Measurements from ENCODE around the gene COA1. TPM values are rescaled to one million over a fixed set of nuclear protein-coding genes. Genes with fewer than 3 reads are reported as not detected.
"Not testable (repeated sequence)": the region's sequence is repeated elsewhere in the genome, so short reads cannot be mapped to it uniquely, and the experiment has no call there.

The COA1 gene, protein sequence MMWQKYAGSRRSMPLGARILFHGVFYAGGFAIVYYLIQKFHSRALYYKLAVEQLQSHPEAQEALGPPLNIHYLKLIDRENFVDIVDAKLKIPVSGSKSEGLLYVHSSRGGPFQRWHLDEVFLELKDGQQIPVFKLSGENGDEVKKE
- total RNA-seq, result 10 to 100 TPM; 41.5 to 43.8 TPM
- 10 to 100 TPM; 71.4 to 89.2 (median 79.7) TPM for polyA plus RNA-seq (ENCODE audit: insufficient read length in 6 of 6)
- long read RNA-seq, donor 1, transcript COA1-210 (7 exons, 1,520 nt), result minor isoform, 5 of 69 reads
- long read RNA-seq, donor 1, transcript COA1-201 (6 exons, 927 nt), result major isoform, 30 of 69 reads
- long read RNA-seq, donor 1, partial matches to known transcripts, result 23 of 69 reads
- long read RNA-seq, donor 1, other reads (novel, unspliced or antisense), result 0 of 69 reads
- long read RNA-seq, donor 2, transcript COA1-201 (6 exons, 927 nt), result major isoform, 14 of 69 reads
- long read RNA-seq, donor 2, partial matches to known transcripts, result 48 of 69 reads
- long read RNA-seq, donor 2, other reads (novel, unspliced or antisense), result 0 of 69 reads
- long read RNA-seq, donor 3, transcript COA1-201 (6 exons, 927 nt), result major isoform, 14 of 52 reads
- long read RNA-seq, donor 3, partial matches to known transcripts, result 22 of 52 reads
- long read RNA-seq, donor 3, other reads (novel, unspliced or antisense), result 8 of 52 reads
- long read RNA-seq, donor 4, partial matches to known transcripts, result 6 of 16 reads
- long read RNA-seq, donor 4, other reads (novel, unspliced or antisense), result 6 of 16 reads
- long read RNA-seq, donor 5, transcript COA1-201 (6 exons, 927 nt), result major isoform, 18 of 39 reads
- long read RNA-seq, donor 5, transcript COA1-219 (3 exons, 2,135 nt), result minor isoform, 5 of 39 reads
- long read RNA-seq, donor 5, partial matches to known transcripts, result 11 of 39 reads
- long read RNA-seq, donor 5, other reads (novel, unspliced or antisense), result 0 of 39 reads
- long read RNA-seq, donor 6, transcript COA1-201 (6 exons, 927 nt), result major isoform, 17 of 36 reads
- long read RNA-seq, donor 6, partial matches to known transcripts, result 13 of 36 reads
- long read RNA-seq, donor 6, other reads (novel, unspliced or antisense), result 0 of 36 reads
- long read RNA-seq, donor 7, transcript COA1-201 (6 exons, 927 nt), result major isoform, 12 of 23 reads
- long read RNA-seq, donor 7, partial matches to known transcripts, result 7 of 23 reads
- long read RNA-seq, donor 7, other reads (novel, unspliced or antisense), result 0 of 23 reads
- long read RNA-seq, donor 8, transcript COA1-201 (6 exons, 927 nt), result major isoform, 8 of 23 reads
- long read RNA-seq, donor 8, partial matches to known transcripts, result 11 of 23 reads
- long read RNA-seq, donor 8, other reads (novel, unspliced or antisense), result 0 of 23 reads
- long read RNA-seq, donor 9, result 0 reads
- long read RNA-seq, donor 10, partial matches to known transcripts, result 5 of 25 reads
- long read RNA-seq, donor 10, other reads (novel, unspliced or antisense), result 13 of 25 reads
- long read RNA-seq, donor 11, transcript COA1-201 (6 exons, 927 nt), result major isoform, 13 of 47 reads
- long read RNA-seq, donor 11, partial matches to known transcripts, result 27 of 47 reads
- long read RNA-seq, donor 11, other reads (novel, unspliced or antisense), result 0 of 47 reads
- long read RNA-seq, donor 12, partial matches to known transcripts, result 17 of 40 reads
- long read RNA-seq, donor 12, other reads (novel, unspliced or antisense), result 17 of 40 reads

- peaks cover 7 to 28% of the 10 kb centered on the region in 2 donors for H3K4me1 ChIP-seq
- TF ChIP-seq, protein P1, sequence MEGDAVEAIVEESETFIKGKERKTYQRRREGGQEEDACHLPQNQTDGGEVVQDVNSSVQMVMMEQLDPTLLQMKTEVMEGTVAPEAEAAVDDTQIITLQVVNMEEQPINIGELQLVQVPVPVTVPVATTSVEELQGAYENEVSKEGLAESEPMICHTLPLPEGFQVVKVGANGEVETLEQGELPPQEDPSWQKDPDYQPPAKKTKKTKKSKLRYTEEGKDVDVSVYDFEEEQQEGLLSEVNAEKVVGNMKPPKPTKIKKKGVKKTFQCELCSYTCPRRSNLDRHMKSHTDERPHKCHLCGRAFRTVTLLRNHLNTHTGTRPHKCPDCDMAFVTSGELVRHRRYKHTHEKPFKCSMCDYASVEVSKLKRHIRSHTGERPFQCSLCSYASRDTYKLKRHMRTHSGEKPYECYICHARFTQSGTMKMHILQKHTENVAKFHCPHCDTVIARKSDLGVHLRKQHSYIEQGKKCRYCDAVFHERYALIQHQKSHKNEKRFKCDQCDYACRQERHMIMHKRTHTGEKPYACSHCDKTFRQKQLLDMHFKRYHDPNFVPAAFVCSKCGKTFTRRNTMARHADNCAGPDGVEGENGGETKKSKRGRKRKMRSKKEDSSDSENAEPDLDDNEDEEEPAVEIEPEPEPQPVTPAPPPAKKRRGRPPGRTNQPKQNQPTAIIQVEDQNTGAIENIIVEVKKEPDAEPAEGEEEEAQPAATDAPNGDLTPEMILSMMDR (IDR thresholded peaks at IDR 0.05), result no peak
- no peaks in the 10 kb centered on the region for H3K27me3 ChIP-seq
- ATAC-seq (peak; percentile 100), DNase-seq (peak; percentile 88 to 95 (median 90))
- peak within 1 kb of the TSS; percentile 49 to 70 for H3K4me3 ChIP-seq
- no peaks in the 10 kb centered on the region for H3K36me3 ChIP-seq
- H3K9me3 ChIP-seq, result no peaks in the 10 kb centered on the region
- peak within 1 kb of the TSS; percentile 76 to 85 for H3K27ac ChIP-seq
- intact Hi-C loops (cut with DNase I), result loop anchor here in 1 of 2 donors (10.0 kb wide), 1 partner anchor 105 kb away; no protein-coding TSS in a partner anchor
Observed at GRCh38 chr7:43729214-43729923, at the start of gene COA1. Gene COA1, minus strand, starts transcription at chr7:43729523. Its CDS starts 80,909 bp downstream, at chr7:43648614.

DNA sequence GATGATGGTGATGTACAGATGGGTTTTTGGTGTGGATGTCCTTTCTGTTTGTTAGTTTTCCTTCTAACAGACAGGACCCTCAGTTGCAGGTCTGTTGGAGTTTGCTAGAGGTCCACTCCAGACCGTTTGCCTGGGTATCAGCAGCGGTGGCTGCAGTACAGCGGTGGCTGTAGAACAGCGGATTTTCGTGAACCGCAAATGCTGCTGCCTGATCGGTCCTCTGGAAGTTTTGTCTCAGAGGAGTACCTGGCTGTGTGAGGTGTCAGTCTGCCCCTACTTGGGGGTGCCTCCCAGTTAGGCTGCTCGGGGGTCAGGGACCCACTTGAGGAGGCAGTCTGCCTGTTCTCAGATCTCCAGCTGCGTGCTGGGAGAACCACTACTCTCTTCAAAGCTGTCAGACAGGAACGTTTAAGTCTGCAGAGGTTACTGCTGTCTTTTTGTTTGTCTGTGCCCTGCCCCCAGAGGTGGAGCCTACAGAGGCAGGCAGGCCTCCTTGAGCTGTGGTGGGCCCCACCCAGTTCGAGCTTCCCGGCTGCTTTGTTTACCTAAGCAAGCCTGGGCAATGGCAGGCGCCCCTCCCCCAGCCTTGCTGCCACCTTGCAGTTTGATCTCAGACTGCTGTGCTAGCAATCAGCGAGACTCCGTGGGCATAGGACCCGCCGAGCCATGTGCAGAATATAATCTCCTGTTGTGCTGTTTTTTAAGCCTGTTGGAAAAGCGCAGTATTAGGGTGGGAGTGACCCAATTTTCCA lies 49.1 kb upstream of the COA1 start:
- peaks cover 0 to 35% of the 10 kb centered on the region in 2 donors for H3K4me1 ChIP-seq
- H3K36me3 ChIP-seq; H3K27me3 ChIP-seq; DNase-seq; intact Hi-C loops (cut with DNase I); H3K27ac ChIP-seq; H3K4me3 ChIP-seq; H3K9me3 ChIP-seq: not testable (repeated sequence)
- peak; percentile 54 for ATAC-seq

DNA sequence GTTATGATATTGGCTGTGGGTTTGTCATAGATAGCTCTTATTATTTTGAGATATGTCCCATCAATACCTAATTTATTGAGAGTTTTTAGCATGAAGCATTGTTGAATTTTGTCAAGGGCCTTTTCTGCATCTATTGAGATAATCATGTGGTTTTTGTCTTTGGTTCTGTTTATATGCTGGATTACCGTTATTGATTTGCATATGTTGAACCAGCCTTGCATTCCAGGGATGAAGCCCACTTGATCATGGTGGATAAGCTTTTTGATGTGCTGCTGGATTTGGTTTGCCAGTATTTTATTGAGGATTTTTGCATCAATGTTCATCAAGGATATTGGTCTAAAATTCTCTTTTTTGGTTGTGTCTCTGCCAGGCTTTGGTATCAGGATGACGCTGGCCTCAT lies 45.9 kb upstream of the COA1 start:
- peaks cover 0 to 17% of the 10 kb centered on the region in 2 donors for H3K4me1 ChIP-seq

GRCh38 chr7:43773268-43773667 lies 43.9 kb upstream of the COA1 start:
- Histone ChIP-seq H3K36me3 (peaks cover 0 to 20% of the 10 kb centered on the region in 2 donors), H3K4me1 (peaks cover 0 to 14% of the 10 kb centered on the region in 2 donors)
- H3K27ac ChIP-seq; H3K9me3 ChIP-seq; DNase-seq; ATAC-seq; H3K4me3 ChIP-seq; H3K27me3 ChIP-seq; intact Hi-C loops (cut with DNase I): not testable (repeated sequence)

More for the DNA sequence above, 45.9 kb upstream of the COA1 start:
- intact Hi-C loops (cut with DNase I); H3K4me3 ChIP-seq; DNase-seq; ATAC-seq; H3K27ac ChIP-seq; H3K27me3 ChIP-seq; H3K9me3 ChIP-seq: not testable (repeated sequence)
- H3K36me3 ChIP-seq, result peaks cover 0 to 25% of the 10 kb centered on the region in 2 donors

DNA sequence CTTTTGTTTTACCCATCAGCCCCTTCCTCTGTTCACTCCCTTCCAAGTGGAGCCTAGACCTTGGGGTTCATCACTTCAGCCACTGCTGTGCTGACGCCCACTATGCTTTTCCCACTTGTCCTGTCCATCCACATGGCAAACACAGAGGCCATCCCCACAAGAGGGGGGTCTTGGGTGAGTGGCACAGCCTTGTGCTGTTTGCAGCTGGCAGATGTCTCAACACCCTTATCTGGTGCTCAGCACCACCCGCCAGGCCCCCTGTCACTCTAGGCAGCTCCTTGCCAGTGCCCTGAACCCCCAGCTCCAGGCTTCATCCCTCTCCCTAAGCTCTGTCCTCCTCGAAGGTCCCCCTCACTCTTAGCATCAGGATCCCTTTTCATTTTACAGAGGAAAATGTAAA lies 42.2 kb upstream of the COA1 start:
- DNase-seq, result no peak
- Histone ChIP-seq H3K9me3 (no peaks in the 10 kb centered on the region), H3K27ac (no peak overlapping the region), H3K4me3 (no peak overlapping the region), H3K4me1 (peaks cover 0 to 14% of the 10 kb centered on the region in 2 donors), H3K36me3 (peaks cover 0 to 20% of the 10 kb centered on the region in 2 donors), H3K27me3 (no peaks in the 10 kb centered on the region)
- TF ChIP-seq, protein P1 (IDR thresholded peaks at IDR 0.05), result no peak
- ATAC-seq, result no peak
- intact Hi-C loops (cut with DNase I), result no loop called here
